Smooth muscle cell (in vitro differentiated cells): ENCODE data around the gene PLCZ1. TPM values are rescaled to one million over a fixed set of nuclear protein-coding genes. Genes with fewer than 3 reads are reported as not detected.

ENCODE experiments used
- polyA plus RNA-seq: library from polyadenylated mRNA; unstranded; fragments of >200 nt; fragmentation: Nextera tagmentation; extraction: Ambion mirVana; gene quantifications from 2 replicates; pipeline ENCODE4 v1.2.1, GENCODE V29; 2016
- total RNA-seq: library from RNA; depleted of rRNA; stranded (reverse); fragments of >200 nt; gene quantifications from 2 replicates; pipeline ENCODE4 v1.2.3, GENCODE V29; 2014

Gene PLCZ1
- total and polyA plus RNA-seq, 2 experiments from 2014 or later, result not detected

Other genes with a start within 250 kb of the PLCZ1 start
- not detected in 2 replicates for gene CAPZA3, start 107 bp upstream of the PLCZ1 start, total RNA-seq
- 0.19 TPM in 1 of 2 replicates, not detected in the other for gene CAPZA3, start 107 bp upstream of the PLCZ1 start, polyA plus RNA-seq